Neural progenitor cell (in vitro differentiated cells): ENCODE measurements around the gene SPTBN5. TPM values are rescaled to one million over a fixed set of nuclear protein-coding genes. Genes with fewer than 3 reads are reported as not detected.

Experiments used
- DNase-seq: peaks from one replicate; pipeline ENCODE4 v3.0.0-alpha.2; 2016; ENCODE audit warnings: low spot score
- H2AFZ ChIP-seq: fragments of 200-600 bp; sonication (generic); replicated peaks from 2 replicates; pipeline ENCODE4 v1.6.1; 2016; ENCODE audit warnings: antibody characterized with exemption
- H3F3A ChIP-seq: fragments of 200-600 bp; sonication (generic); 2 replicates; pipeline ENCODE4 v1.6.1; 2016; ENCODE audit warnings: antibody characterized with exemption, low read depth
- H3K27ac ChIP-seq: fragments of 200-600 bp; sonication (generic); 2 replicates; pipeline ENCODE4 v1.5.1; 2016; ENCODE audit warnings: mild to moderate bottlenecking
- H3K27me3 ChIP-seq: fragments of 200-600 bp; sonication (generic); 2 replicates; pipeline ENCODE4 v1.6.1; 2016; ENCODE audit warnings: mild to moderate bottlenecking, moderate library complexity
- H3K36me3 ChIP-seq: fragments of 200-600 bp; sonication (generic); 2 replicates; pipeline ENCODE4 v1.5.1; 2016
- H3K4me1 ChIP-seq: fragments of 200-600 bp; sonication (generic); 2 replicates; pipeline ENCODE4 v1.6.1; 2016; ENCODE audit warnings: mixed run types
- H3K4me2 ChIP-seq: fragments of 200-600 bp; sonication (generic); 2 replicates; pipeline ENCODE4 v1.6.1; 2016
- H3K4me3 ChIP-seq: fragments of 200-600 bp; sonication (generic); 2 replicates; pipeline ENCODE4 v1.5.1; 2016
- H3K79me2 ChIP-seq: fragments of 200-600 bp; sonication (generic); 2 replicates; pipeline ENCODE4 v1.6.1; 2016; ENCODE audit warnings: low read depth
- H3K9ac ChIP-seq: fragments of 200-600 bp; sonication (generic); 2 replicates; pipeline ENCODE4 v1.6.1; 2016
- H3K9me3 ChIP-seq: fragments of 200-600 bp; sonication (generic); 2 replicates; pipeline ENCODE4 v1.5.1; 2016; ENCODE audit warnings: low read depth
- H4K20me1 ChIP-seq: fragments of 200-600 bp; sonication (generic); 2 replicates; pipeline ENCODE4 v1.6.1; 2016; ENCODE audit warnings: low read depth
- H3K27ac Mint-ChIP-seq: 3 replicates; pipeline ENCODE4 v1.8.0; 2021; ENCODE audit warnings: mixed read lengths
- H3K27me3 Mint-ChIP-seq: 2 replicates; pipeline ENCODE4 v1.8.0; 2022; ENCODE audit warnings: low read depth, mild to moderate bottlenecking, inconsistent platforms, moderate library complexity, mixed read lengths; ENCODE audit not compliant: insufficient read depth
- H3K36me3 Mint-ChIP-seq: 3 replicates; pipeline ENCODE4 v1.8.0; 2021; ENCODE audit warnings: mixed read lengths
- H3K4me1 Mint-ChIP-seq: 3 replicates; pipeline ENCODE4 v1.8.0; 2021; ENCODE audit warnings: mixed read lengths
- H3K4me3 Mint-ChIP-seq: 3 replicates; pipeline ENCODE4 v1.8.0; 2021; ENCODE audit warnings: mild to moderate bottlenecking, moderate library complexity, mixed read lengths
- H3K9me3 Mint-ChIP-seq: 3 replicates; pipeline ENCODE4 v1.8.0; 2020; ENCODE audit warnings: mixed read lengths
- EZH2 ChIP-seq: fragments of 200-600 bp; sonication (generic); IDR thresholded peaks from 2 replicates; pipeline ENCODE4 v1.6.1; 2017; ENCODE audit warnings: antibody characterized with exemption, mild to moderate bottlenecking, moderate library complexity
- EZH2phosphoT487 ChIP-seq: fragments of 200-600 bp; sonication (generic); IDR thresholded peaks from 2 replicates; pipeline ENCODE4 v1.6.1; 2017; ENCODE audit warnings: antibody characterized with exemption
- total RNA-seq: library from RNA; depleted of rRNA; stranded (reverse); fragments of >200 nt; gene quantifications from 2 replicates; pipeline ENCODE4 v1.2.3, GENCODE V29; 2015; ENCODE audit warnings: low replicate concordance
- TF ChIP-seq, protein P1 (sequence below): fragments of 200-600 bp; sonication (generic); IDR thresholded peaks from 2 replicates; pipeline ENCODE4 v1.5.1; 2017; ENCODE audit warnings: antibody characterized with exemption, mild to moderate bottlenecking

SPTBN5 gene
- total RNA-seq, 1 donor from 2014 or later, result not detected

- Mint-ChIP-seq H3K27ac (no peak overlapping the region), H3K4me1 (peaks cover 4% of the 10 kb centered on the region), H3K36me3 (peaks cover 20% of the 10 kb centered on the region), H3K27me3 (no peaks in the 10 kb centered on the region), H3K4me3 (no peak overlapping the region), H3K9me3 (no peaks in the 10 kb centered on the region)
- no peak overlapping the region for H3K4me2 ChIP-seq
- H4K20me1 ChIP-seq, result no peaks in the 10 kb centered on the region
- no peaks in the 10 kb centered on the region for H3K27me3 ChIP-seq
- H2AFZ ChIP-seq, result no peak overlapping the region
- no peak overlapping the region for H3K4me3 ChIP-seq
- H3K9ac ChIP-seq, result no peak overlapping the region
- H3K36me3 ChIP-seq, result no peaks in the 10 kb centered on the region
- TF ChIP-seq EZH2phosphoT487 (no peak), EZH2 (no peak)
- TF ChIP-seq, protein P1, sequence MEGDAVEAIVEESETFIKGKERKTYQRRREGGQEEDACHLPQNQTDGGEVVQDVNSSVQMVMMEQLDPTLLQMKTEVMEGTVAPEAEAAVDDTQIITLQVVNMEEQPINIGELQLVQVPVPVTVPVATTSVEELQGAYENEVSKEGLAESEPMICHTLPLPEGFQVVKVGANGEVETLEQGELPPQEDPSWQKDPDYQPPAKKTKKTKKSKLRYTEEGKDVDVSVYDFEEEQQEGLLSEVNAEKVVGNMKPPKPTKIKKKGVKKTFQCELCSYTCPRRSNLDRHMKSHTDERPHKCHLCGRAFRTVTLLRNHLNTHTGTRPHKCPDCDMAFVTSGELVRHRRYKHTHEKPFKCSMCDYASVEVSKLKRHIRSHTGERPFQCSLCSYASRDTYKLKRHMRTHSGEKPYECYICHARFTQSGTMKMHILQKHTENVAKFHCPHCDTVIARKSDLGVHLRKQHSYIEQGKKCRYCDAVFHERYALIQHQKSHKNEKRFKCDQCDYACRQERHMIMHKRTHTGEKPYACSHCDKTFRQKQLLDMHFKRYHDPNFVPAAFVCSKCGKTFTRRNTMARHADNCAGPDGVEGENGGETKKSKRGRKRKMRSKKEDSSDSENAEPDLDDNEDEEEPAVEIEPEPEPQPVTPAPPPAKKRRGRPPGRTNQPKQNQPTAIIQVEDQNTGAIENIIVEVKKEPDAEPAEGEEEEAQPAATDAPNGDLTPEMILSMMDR, result no peak
- DNase-seq, result no peak
- H3K9me3 ChIP-seq, result no peaks in the 10 kb centered on the region
- H3F3A ChIP-seq, result no peaks in the 10 kb centered on the region
- H3K79me2 ChIP-seq, result no peaks in the 10 kb centered on the region
- no peaks in the 10 kb centered on the region for H3K4me1 ChIP-seq
- no peak overlapping the region for H3K27ac ChIP-seq
Measured at GRCh38 chr15:41813426-41813825, 80.4 kb downstream of the SPTBN5 start.

DNA sequence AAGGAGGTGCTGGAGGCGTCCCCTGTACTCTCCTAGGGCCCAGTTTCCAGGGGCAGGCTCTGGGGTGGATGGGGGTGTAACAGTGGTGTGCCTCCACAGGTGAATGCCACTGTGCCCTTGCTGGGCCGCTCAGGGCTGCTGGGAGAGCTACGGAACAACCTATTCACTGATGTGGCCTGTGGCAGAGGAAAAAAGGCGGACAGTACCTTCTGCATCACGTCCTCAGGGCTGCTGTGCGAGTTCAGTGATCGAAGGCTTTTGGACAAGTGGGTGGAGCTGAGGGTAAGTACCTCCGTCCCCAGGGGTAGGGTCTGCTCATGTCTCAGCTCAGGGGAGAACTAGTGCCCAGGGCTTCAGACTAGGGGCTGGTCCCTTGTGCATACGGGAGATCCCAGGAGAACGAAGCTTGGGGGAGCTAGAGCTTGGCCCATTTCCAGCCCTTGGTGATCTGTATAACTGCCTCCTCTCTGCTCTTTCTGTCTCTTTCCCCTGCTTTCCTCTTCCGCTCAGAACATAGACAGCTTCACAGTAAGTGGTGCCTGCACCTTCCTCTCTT, 81.0 kb downstream of the SPTBN5 start:
- peaks cover 4% of the 10 kb centered on the region for H3K4me1 Mint-ChIP-seq
- no peaks in the 10 kb centered on the region for H3K27me3 Mint-ChIP-seq
- Histone ChIP-seq H3K36me3 (no peaks in the 10 kb centered on the region), H3F3A (no peaks in the 10 kb centered on the region), H3K79me2 (no peaks in the 10 kb centered on the region), H2AFZ (no peak overlapping the region), H3K9me3 (no peaks in the 10 kb centered on the region), H3K27ac (no peak overlapping the region), H3K9ac (no peak overlapping the region), H4K20me1 (no peaks in the 10 kb centered on the region), H3K4me2 (no peak overlapping the region), H3K27me3 (no peaks in the 10 kb centered on the region), H3K4me1 (no peaks in the 10 kb centered on the region), H3K4me3 (no peak overlapping the region)
- no peak overlapping the region for H3K27ac Mint-ChIP-seq
- no peak for DNase-seq
- H3K4me3 Mint-ChIP-seq, result no peak overlapping the region
- no peak for TF ChIP-seq EZH2
- no peak for TF ChIP-seq EZH2phosphoT487
- TF ChIP-seq, protein P1, result no peak
- no peaks in the 10 kb centered on the region for H3K9me3 Mint-ChIP-seq
- peaks cover 16% of the 10 kb centered on the region for H3K36me3 Mint-ChIP-seq

GRCh38 chr15:41811432-41812195, 82.2 kb downstream of the SPTBN5 start:
- no peak overlapping the region for H3K4me2 ChIP-seq
- no peak overlapping the region for H3K9ac ChIP-seq
- TF ChIP-seq EZH2phosphoT487, result no peak
- TF ChIP-seq, protein P1, result peak; percentile 83
- no peaks in the 10 kb centered on the region for H3K36me3 ChIP-seq
- H3F3A ChIP-seq, result no peaks in the 10 kb centered on the region
- Mint-ChIP-seq H3K27me3 (no peaks in the 10 kb centered on the region), H3K4me1 (peaks cover 4% of the 10 kb centered on the region), H3K27ac (peak overlapping the region; percentile 78), H3K4me3 (no peak overlapping the region), H3K9me3 (no peaks in the 10 kb centered on the region), H3K36me3 (peaks cover 7% of the 10 kb centered on the region)
- no peak overlapping the region for H3K4me3 ChIP-seq
- no peaks in the 10 kb centered on the region for H4K20me1 ChIP-seq
- peak; percentile 90 for DNase-seq
- H3K9me3 ChIP-seq, result no peaks in the 10 kb centered on the region
- H3K27me3 ChIP-seq, result no peaks in the 10 kb centered on the region
- no peak overlapping the region for H3K27ac ChIP-seq
- no peaks in the 10 kb centered on the region for H3K4me1 ChIP-seq
- no peaks in the 10 kb centered on the region for H3K79me2 ChIP-seq
- no peak overlapping the region for H2AFZ ChIP-seq
